NCI-H2107 (cell line): Measurements from ENCODE around the gene ATP7B.
"Not testable (repeated sequence)": the region's sequence is repeated elsewhere in the genome, so short reads cannot be mapped to it uniquely, and the experiment has no call there.

Experiments
- DNase-seq: peaks from one replicate; lab custom pipeline; 2025; lab: John Stamatoyannopoulos, UW

The ATP7B gene

DNA sequence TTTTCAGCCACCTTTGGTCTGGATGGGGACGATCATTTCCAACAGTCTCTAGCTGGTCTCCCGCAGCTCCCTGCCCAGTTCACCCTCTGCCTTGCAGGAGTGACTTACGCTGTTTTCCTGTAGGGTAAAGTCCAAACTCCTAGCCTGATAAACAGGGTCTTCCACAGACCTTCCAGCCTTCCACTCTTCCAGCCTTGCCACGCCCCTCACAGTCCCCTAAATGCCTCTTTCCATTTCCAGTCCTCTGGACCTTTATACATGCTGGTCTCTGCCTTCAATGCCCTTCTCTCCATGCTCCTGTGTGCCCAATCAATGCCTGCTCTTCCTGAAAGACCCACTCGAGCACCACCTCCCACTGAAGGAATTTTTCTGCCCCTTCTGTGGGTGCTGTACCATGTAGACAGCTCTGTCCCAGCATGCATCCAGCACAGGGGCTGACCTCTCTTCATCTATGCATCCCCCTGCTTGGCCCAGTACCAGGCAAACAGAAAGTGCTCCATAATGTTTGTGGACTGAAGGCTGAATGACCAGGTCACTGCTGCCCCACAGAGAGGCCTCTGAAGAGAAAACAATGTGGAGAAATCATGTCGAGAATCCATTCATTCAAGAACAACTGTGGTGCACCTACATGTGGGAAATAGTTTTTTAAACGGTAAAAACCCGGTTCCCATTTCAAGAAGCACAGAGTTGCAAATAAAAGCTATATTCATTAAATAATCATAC is 4.6 kb downstream of the ATP7B start:
- DNase-seq: no peak

DNA sequence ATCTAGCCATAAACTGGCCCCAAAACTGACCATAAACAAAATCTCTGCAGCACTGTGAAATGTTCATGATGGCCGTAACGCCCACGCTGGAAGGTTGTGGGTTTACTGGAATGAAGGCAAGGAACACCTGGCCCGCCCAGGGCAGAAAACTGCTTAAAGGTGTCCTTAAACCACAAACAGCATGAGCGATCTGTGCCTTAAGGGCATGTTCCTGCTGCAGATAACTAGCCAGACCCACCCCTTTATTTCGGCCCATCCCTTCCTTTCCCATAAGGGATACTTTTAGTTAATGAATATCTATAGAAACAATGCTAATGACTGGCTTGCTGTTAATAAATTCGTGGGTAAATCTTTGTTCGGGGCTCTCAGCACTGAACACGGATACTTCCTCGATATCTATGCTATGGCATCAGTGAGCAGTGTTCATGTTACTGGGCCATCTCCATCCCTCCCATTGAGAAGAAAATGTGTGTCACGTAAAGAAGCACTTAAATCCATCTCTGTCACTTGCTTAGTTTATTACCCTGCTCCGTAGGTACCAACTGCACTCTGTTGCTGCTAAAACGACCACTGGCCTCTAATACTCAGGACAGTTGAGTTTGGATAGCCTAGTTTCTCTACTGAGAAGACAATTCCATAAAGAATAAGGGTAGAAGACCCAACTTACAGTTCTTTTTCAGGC is 5.3 kb downstream of the ATP7B start:
- DNase-seq: no peak

DNA sequence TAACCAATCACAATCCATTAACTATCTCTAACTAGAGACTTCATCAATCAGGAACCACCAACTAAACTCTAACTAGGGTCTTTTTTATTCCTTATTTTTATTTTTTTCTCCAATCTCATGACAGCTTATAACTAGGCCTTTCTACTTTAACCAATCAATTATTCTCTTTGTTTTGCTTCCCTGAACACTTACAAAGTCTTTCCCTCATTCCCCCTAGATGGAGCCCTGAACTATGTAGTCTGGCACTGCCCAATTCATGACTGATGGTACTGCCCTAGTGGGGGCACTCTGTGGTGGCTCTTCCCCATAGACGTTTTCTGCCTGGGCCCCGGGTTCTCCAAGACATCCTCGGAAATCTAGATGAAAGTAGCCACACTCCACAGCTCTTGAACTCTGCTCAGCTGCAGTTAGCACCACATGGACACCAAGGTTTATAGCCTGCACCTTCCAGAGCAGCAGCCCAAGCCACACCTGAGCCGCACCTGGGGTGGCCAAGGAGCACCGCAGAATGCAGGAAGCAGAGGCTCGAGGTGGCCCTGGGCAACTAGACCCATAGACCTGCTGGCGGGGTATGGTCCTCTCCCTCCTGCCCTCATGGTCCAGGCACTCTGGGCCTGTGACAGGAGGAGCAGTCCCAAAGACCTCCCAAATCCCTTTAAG is 6.6 kb downstream of the ATP7B start:
- no peak for DNase-seq

DNA sequence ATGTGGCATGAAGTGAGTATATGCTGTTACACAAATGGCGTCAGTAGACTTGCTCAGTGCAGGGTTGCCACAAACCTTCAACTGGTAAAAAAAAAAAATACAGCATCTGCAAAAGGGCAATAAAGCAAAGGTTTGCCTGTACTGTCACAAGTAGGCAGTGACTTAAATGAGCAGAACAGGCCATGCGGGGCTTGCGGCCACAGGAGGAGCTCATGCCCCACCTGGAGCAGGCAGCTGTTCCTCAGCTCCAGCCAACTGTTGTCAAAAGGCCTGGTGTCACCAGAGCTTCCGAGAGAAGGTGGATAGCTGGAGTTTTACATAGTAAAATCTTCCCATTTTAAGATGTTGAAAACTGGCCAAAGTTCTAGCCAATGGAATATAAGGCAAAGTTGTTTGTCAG is 7.7 kb downstream of the ATP7B start:
- no peak for DNase-seq

DNA sequence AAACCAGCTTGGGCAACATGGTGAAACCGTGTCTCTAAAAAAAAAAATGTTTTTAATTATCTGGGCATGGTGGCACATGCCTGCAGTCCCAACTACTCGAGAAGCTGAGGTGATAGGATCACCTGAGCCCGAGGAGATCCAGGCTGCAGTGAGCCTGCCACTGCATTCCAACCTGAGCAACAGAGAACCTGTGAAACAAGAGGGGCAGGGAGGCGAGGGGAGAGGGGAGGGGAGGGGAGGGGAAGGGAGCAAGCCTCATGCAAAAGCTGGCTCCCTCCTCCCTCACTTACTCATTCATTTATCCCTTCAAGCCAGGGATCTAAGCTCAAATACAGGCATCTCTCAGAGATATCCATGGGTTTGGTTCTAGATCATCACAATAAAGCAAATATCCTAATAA is 8.9 kb downstream of the ATP7B start:
- DNase-seq: no peak

DNA sequence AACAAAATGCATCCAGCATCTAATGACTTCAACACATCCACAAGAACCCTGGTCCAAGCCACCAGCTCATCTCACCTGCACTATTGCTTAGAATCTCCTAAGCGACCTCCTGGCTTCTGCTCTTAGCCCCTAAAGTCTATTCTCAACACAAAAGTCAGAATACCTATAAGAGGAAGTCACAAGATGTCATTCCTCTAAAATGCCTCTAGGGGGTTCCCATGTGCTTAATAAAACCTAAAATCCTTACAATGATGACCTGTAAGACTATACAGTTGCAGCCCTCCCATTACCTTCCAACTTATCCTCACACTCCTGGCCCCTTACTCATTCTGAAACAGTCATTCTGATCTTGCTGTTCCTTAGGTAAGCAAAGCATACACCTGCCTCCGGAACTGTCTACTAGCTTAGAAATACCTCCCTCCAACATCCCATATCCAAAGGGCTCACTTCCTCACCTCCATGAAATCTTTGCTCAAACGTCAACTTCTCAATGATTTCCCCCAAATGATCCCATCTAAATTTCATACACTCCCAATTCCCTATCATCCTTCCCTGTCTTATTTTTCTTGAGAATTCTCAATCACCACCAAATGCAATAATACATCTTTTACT is 10.0 kb downstream of the ATP7B start:
- no peak for DNase-seq

DNA sequence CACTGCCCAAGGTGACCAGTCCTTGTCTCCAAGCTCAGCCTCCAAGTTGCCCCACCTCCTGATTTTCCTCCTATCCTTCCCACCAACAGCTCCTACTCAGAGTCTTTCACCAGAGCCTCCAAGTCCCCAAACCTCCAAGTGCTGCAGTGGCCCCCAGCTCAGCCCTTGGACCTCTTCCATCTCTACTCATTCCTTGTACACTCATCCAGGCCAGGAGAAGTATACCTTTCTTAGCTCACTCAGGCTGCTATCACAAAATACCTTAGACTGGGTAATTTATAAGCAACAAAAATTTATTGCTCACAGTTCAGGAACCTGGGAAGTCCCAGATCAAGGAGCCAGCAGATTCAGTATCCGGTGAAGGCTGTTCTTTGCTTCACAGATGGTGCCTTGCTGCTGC is 11.3 kb downstream of the ATP7B start:
- DNase-seq: no peak

DNA sequence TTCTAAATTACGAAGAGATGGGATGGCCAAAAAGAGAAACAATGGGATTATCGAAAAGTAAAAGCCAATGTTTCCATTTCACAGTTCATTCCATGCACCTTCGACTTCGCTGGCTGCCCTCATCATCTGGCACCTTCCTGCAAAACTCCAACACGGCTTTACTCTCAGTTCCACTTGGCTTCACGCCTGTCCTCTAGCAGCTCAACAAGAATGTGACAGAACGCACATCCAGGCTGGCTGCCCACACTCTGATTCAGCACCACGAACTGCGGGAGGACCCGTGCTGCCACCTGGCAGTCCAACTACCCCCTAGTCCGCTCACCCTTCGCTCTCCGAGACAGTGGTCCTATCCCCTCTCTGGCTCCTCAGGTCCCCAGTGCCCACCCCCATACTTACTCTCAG is 11.7 kb downstream of the ATP7B start:
- DNase-seq: no peak

DNA sequence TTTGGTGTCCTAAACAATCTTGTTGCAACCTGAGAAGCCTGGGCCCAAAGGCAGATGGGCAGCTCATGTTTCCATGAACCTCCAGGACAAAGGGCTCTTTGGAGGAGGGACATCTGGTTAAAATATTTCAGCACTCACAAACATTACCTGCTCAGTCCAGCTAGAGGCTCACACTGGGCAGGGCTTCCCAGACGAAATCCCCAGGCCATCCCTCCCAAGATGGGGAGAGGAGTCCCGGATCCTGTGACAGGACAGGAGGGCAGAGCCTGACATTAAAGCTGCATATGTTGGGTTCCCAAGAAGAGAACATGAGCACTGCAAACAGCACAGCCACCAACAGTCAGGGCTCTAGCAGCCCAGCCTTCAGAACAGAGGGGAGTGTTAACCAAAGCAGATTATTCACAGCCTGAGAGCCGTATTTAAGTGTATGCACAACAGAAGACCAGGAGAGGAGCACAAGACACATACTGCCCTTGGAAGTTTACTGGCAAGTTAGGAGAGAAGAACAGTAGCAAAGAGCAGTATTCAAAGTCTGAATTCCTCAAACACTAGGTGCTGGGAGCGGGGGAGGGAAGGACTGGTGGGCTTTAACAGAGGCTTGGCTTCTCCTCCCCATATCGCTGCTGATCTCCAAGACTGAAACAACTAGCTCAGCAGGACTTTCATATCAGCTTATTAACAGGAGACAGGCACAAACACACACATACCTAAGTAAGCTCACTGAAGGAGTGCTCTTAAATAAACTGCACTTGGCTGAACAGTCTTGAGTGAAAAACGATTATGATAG is 12.3 kb downstream of the ATP7B start:
- peak; percentile 16 for DNase-seq

DNA sequence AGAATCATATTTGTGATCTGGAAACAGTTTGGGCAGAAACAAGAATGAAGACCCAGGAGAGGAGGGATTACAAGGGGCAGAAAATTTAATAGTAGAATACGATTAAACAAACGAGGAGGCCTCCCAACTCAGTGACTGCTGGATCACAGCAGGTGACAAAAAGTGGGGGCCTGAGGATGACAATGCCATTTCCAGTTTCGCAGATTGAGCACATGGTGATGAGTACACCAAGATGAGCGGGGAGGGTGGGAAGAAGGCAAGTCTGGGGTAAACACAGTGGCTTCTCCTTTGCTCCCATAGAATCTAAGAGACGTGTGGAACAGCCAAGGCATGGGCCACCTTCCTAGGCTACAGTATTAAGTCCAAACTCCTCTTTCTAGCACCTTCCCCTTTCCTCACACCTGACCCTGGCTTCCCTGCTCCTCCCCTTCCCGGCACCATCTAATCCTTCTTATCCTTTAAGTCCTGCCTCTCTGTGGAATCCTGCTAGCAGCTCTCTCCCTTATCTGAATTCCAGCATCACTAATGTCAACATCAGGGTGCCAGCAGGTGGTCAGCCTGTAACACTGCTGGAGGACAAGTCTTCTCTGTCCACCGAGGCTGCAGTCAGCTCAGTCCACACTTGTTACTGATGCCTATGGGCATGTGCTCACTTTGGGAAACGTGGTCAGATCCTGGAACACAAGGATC is 13.5 kb downstream of the ATP7B start:
- DNase-seq: no peak

DNA sequence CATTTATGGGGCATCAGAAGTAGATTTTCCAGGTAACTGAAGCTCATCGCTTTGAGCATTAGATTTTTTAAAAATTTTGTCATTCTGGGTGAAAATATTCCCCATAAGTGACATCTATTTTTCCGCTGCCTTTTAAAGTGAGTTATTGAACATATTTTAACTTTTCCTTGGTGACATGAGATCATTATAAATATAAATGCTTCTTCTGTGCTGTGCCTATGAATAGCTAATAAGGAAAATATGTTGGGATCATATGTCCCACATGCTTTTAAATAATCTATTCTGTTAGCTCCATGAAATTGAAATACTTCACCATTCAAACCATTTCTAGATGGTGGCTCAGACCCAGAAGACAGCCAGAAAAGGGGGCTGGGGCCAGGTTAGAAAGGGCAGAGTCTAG is 14.1 kb downstream of the ATP7B start:
- DNase-seq: no peak

DNA sequence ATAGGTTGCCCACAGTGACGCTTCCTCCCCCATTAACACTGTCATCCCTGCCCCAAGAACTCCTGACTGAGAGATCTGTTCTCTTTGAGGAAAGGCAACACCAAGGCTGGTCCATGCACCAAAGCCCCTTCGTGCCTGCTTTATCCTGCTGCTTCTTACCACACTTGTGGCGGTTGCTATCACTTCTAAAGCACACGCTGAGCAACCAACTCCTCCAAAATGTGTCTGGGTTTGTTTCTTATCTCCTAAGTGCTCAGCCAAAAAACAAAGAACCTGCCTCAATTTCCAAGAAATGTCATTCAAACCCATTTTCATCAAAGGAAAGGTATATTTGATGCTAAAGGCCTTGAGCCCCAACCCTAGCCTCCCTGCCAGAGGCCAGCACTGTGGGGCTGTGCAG is 14.6 kb downstream of the ATP7B start:
- DNase-seq: no peak

DNA sequence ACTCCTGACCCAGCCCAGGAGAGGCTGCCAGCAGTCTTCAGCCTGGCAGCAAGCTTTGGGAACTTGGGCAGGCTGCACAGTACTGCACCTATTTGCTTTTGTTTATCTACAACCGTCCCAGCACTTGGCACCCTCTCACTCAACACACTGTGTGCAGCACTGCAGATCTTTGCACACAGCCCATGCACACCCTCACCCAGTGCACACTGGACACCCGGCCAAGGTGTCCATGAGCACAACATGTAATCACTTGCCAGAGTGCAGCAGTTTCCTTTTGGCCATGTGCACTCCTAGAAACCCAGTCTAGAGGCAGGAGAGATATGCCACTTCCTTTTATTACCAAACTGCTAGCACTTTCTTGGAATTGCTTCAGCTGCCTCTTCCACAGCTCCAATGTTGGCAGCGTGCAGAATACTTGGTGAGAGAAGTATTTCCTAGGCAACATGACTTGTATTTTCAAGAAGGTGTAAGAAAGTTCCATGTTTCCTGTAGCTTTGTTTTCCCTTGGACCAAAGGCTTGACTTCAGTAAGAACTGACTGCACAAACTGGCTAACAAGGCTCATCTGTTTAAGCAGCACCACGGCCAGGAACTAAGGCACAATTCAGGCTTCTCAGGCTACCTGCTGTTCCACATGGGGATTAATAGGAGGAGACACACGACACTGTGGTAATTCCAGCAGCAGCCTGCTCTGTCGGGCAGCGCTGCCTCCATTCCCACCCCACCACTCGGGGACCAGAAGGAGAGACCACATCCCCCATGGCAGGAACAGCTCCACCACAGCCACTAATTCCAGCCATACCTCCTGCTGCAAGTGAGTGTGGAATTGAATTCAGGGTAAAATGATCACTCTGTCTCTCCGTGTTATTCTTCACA is 15.3 kb downstream of the ATP7B start:
- DNase-seq: peak; percentile 21

DNA sequence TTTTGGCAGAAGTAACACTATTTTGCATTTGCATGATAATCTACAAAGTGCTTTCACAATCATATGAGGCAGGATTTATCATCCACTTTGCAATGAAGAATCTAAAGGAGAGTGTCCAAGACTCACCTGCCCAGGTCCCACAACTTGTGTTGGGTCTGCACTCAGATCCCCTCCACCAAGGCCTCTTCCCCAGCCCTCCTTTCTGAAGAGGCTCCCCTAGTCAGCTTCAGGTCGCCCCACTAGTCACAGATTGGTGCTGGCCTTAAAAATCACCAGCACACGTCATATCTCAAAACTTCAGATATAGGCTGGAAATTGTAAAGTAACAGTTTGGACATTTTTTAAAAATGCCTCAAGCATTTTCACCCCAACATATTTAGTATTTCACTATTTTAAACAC is 17.5 kb downstream of the ATP7B start:
- no peak for DNase-seq

DNA sequence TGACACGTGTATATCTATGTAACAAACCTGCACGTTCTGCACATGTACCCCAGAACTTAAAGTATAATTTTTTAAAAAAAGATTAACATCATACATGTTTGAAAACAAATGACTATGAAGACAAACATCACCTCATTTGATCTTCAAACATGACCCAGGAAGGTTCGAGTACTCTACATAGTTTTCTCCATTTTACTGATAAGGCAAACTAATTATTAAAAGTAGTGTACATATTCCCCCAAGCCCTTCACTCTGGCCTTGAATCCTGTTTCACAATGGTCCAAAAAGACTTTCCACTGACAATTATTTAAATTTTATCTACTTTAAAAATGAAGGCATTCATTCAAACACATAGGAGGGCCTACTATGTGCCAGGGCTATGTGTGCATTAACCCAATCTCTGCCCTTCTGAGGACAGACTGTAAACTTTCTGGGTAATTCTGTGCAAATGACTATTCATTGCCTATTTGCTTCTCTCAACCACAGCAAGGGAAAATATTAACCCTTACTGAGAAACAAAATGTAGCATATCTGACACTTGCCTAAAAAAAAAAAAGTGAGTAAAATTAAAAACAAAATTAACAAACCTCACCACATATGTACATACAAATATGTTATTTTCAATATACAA is 22.1 kb downstream of the ATP7B start:
- no peak for DNase-seq

DNA sequence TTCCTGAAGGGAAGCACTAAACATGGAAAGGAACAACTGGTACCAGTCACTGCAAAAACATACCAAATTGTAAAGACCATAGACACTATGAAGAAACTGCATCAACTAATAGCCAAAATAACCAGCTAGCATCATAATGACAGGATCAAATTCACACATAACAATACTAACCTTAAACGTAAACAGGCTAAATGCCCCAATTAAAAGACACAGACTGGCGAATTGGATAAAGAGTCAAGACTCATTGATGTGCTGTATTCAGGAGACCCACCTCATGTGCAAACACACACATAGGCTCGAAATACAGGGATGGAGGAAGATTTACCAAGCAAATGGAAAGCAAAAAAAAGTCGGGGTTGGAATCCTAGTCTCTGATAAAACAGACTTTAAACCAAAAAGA is 26.3 kb downstream of the ATP7B start:
- DNase-seq: not testable (repeated sequence)

DNA sequence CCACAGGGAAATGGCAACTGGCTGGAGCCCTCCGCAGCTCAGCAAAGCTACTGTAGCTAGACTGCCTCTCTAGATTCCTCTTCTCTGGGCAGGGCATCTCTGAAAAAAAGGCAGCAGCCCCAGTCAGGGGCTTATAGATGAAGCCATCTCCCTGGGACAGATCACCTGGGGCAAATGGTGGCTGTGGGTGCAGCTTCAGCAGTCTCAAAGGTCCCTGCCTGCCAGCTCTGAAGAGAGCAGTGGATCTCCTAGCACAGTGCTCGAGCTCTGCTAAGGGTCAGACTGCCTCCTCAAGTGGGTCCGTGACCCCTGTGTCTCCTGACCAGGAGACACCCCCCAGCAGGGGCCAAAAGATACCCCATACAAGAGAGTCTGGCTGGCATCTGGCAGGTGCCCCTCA is 28.0 kb downstream of the ATP7B start:
- not testable (repeated sequence) for DNase-seq

DNA sequence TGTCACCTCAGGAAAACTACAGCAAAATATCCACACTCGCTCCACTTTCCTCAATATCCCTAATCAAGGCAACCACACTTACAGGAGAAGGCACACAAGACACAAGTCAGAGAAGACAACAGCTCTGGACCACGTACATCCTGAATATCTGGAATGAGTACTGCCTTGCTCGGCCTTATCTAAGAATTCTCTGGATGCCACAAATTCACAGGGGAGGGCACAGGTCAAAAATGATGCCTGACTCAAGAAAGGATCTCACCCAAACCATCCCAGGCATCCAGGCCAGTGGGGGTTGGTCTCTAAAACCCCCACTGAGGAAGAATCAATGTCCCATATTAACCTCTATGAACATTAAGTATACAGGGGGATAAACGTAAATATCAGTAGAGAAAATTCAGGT is 29.9 kb downstream of the ATP7B start:
- DNase-seq: no peak

DNA sequence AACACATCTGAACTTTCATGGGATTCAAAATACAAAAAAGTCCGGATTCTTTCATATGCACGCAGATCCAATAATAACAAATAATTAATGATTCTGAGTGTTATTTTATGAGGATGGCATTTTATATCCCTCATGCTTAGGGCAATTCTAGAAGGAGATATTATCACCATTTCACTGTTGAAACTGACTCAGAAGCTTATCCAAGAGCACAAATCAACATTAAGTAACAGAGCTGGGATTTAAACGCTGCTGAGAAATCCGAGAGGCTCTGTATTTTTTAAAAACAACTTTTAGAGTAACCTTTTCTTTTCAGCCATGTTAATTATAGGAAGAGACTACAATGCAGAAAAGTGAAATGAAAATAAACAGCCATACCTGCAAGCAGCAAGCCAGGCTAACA is 30.3 kb downstream of the ATP7B start:
- DNase-seq: no peak
